SU-DHL-6 (cell line): Measurements from ENCODE around the gene DYNC2H1.

Experiments used
- CTCF ChIP-seq: fragments of 200-600 bp; sonication (generic); IDR thresholded peaks from one replicate; pipeline ENCODE4 v1.5.1; 2017; ENCODE audit warnings: antibody characterized with exemption, mild to moderate bottlenecking, low read length, moderate library complexity; ENCODE audit not compliant: insufficient read depth, poor library complexity, severe bottlenecking
- EZH2phosphoT487 ChIP-seq: fragments of 200-600 bp; sonication (generic), shearing (Covaris generic); conservative IDR thresholded peaks from 2 replicates; pipeline ENCODE4 v1.6.1; 2018; ENCODE audit warnings: mild to moderate bottlenecking, antibody characterized with exemption, low read length, moderate library complexity, mixed read lengths

DNA sequence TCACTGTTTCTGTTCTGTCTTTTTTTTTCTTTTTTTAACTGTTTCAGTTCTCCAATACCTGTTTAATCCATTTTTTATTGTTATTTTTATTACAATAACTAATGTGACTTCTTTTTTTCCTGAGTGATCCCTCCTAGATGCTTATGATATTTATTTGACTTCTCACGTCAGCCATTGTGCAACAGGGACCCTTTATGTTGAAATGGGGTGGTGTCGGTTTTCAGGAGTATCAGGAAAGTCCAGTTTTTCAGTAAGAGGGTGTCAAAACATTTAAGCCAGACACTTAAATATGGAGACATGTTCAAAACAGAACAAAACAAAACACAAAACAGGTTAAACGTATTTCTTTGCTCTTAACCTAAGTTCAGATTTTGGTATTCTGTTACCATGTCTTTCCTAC lies 418.8 kb downstream of the DYNC2H1 start:
- TF ChIP-seq CTCF (no peak), EZH2phosphoT487 (no peak)
